HG03066 (cell line): ENCODE measurements around the gene USF1.

Experiments
- ATAC-seq: cut with Tn5 transposase; IDR thresholded peaks from one replicate; pipeline ENCODE4 v1.9.1; 2021; ENCODE audit warnings: low read depth; ENCODE audit not compliant: unreplicated experiment

USF1 gene

GRCh38 chr1:161045736-161046604 is at the start of gene USF1:
USF1 (minus strand) TSS chr1:161045977; CDS start chr1:161043275, 2,702 bp downstream.
- peak; percentile 48 for ATAC-seq

- ATAC-seq, result no peak
These were observed 49.5 kb upstream of the USF1 start for GRCh38 chr1:161095230-161095629.

GRCh38 chr1:161094481-161094880 is 48.7 kb upstream of the USF1 start:
- no peak for ATAC-seq

GRCh38 chr1:161092621-161093028 is 46.8 kb upstream of the USF1 start:
- ATAC-seq, result no peak

GRCh38 chr1:161091796-161092507 is 46.2 kb upstream of the USF1 start:
- ATAC-seq, result no peak

GRCh38 chr1:161091093-161091492 is 45.3 kb upstream of the USF1 start:
- ATAC-seq, result no peak

- ATAC-seq, result no peak
These were observed 44.8 kb upstream of the USF1 start for GRCh38 chr1:161090617-161091016.

- no peak for ATAC-seq
These were observed 44.2 kb upstream of the USF1 start for GRCh38 chr1:161089938-161090337.

- no peak for ATAC-seq
These were observed 43.6 kb upstream of the USF1 start, which contains the start of gene NECTIN4 for GRCh38 chr1:161089251-161089924. NECTIN4 (minus strand) TSS chr1:161089558; CDS start chr1:161089296, 262 bp downstream.

- no peak for ATAC-seq
These were observed 42.9 kb upstream of the USF1 start for GRCh38 chr1:161088587-161089110.

- ATAC-seq, result no peak
These were observed 40.7 kb upstream of the USF1 start for GRCh38 chr1:161086457-161086856.

GRCh38 chr1:161085165-161085564 is 39.4 kb upstream of the USF1 start:
- no peak for ATAC-seq

- ATAC-seq, result no peak
These were observed 38.8 kb upstream of the USF1 start for GRCh38 chr1:161084597-161084988.

- ATAC-seq, result no peak
These were observed 38.2 kb upstream of the USF1 start for GRCh38 chr1:161083748-161084596.

- ATAC-seq, result no peak
These were observed 37.4 kb upstream of the USF1 start for GRCh38 chr1:161082996-161083747.

GRCh38 chr1:161082483-161082882 is 36.7 kb upstream of the USF1 start:
- no peak for ATAC-seq

- ATAC-seq, result no peak
These were observed 35.7 kb upstream of the USF1 start for GRCh38 chr1:161081519-161081918.

- ATAC-seq, result no peak
These were observed 34.9 kb upstream of the USF1 start for GRCh38 chr1:161080441-161081405.
